Liver (tissue), 3 donors: ENCODE measurements around the gene RPP25L.

Source experiments
- CTCF ChIP-seq: fragments of 150-350 bp; IDR thresholded peaks from 2 replicates; pipeline ENCODE4 v1.5.1; 2017; ENCODE audit warnings: improper control_type of control experiment, low read depth, low read length; ENCODE audit not compliant: missing input control
- FOXA1 ChIP-seq: IDR thresholded peaks from 2 replicates; pipeline ENCODE4 v1.6.1; 2016; ENCODE audit warnings: antibody characterized with exemption
- GABPA ChIP-seq, 2 donors: IDR thresholded peaks in 1 of 2; conservative IDR thresholded peaks in 1 of 2; 2 replicates each; pipeline ENCODE4 v1.6.1; 2016; ENCODE audit warnings: antibody characterized with exemption in 2 of 2, mild to moderate bottlenecking in 1 of 2, moderate library complexity in 1 of 2
- JUND ChIP-seq, 2 donors: IDR thresholded peaks; 2 replicates each; pipeline ENCODE4 v1.6.1; 2016; ENCODE audit warnings: antibody characterized with exemption in 2 of 2
- MAX ChIP-seq: IDR thresholded peaks from 2 replicates; pipeline ENCODE4 v1.6.1; 2016; ENCODE audit warnings: antibody characterized with exemption
- RAD21 ChIP-seq, 2 donors: IDR thresholded peaks; 2 replicates each; pipeline ENCODE4 v1.6.1; 2016; ENCODE audit warnings: antibody characterized with exemption in 2 of 2, mild to moderate bottlenecking in 2 of 2
- REST ChIP-seq: IDR thresholded peaks from 2 replicates; pipeline ENCODE4 v1.6.1; 2016; ENCODE audit warnings: antibody characterized with exemption, mild to moderate bottlenecking
- TAF1 ChIP-seq: conservative IDR thresholded peaks from 2 replicates; pipeline ENCODE4 v1.6.1; 2016; ENCODE audit warnings: antibody characterized with exemption, mild to moderate bottlenecking
- YY1 ChIP-seq: IDR thresholded peaks from 2 replicates; pipeline ENCODE4 v1.6.1; 2016; ENCODE audit warnings: antibody characterized with exemption, mild to moderate bottlenecking
- donor health status: healthy.
- donor health status: healthy.

GRCh38 chr9:34607331-34607730 is 4.6 kb downstream of the RPP25L start:
- TF ChIP-seq CTCF = no peak
- no peak for TF ChIP-seq REST
- TF ChIP-seq YY1 = no peak
- TF ChIP-seq RAD21 (IDR thresholded peaks at IDR 0.05) = no peak
- TF ChIP-seq MAX = no peak
- no peak for TF ChIP-seq JUND (IDR thresholded peaks at IDR 0.05)
- TF ChIP-seq GABPA (IDR thresholded peaks at IDR 0.05 in 1 of 2, conservative IDR thresholded peaks at IDR 0.05 in 1 of 2) = no peak
- TF ChIP-seq TAF1 = no peak
- TF ChIP-seq FOXA1 = no peak
